HG03378 (cell line): ENCODE results near the gene SP9.
"Not testable (repeated sequence)": the region's sequence is repeated elsewhere in the genome, so short reads cannot be mapped to it uniquely, and the experiment has no call there.

Experiments used
- ATAC-seq: cut with Tn5 transposase; IDR thresholded peaks from one replicate; pipeline ENCODE4 v1.9.1; 2021; ENCODE audit warnings: mild to moderate bottlenecking, moderate library complexity; ENCODE audit not compliant: unreplicated experiment

The SP9 gene

GRCh38 chr2:174344716-174345461 is 10.1 kb downstream of the SP9 start:
- ATAC-seq = no peak

- ATAC-seq = no peak
Observed at GRCh38 chr2:174350018-174350417, 15.3 kb downstream of the SP9 start.

- ATAC-seq = no peak
Observed at GRCh38 chr2:174350593-174351181, 15.9 kb downstream of the SP9 start.

GRCh38 chr2:174353004-174353403 is 18.2 kb downstream of the SP9 start:
- ATAC-seq = no peak

- no peak for ATAC-seq
Observed at GRCh38 chr2:174356347-174356746, 21.6 kb downstream of the SP9 start.

- ATAC-seq = not testable (repeated sequence)
Observed at GRCh38 chr2:174359663-174360062, 24.9 kb downstream of the SP9 start.

GRCh38 chr2:174362949-174363348 is 28.2 kb downstream of the SP9 start:
- ATAC-seq = no peak

- not testable (repeated sequence) for ATAC-seq
Observed at GRCh38 chr2:174363492-174364225, 28.9 kb downstream of the SP9 start.

- no peak for ATAC-seq
Observed at GRCh38 chr2:174364628-174365027, 29.9 kb downstream of the SP9 start.

- no peak for ATAC-seq
Observed at GRCh38 chr2:174365571-174365970, 30.8 kb downstream of the SP9 start.

GRCh38 chr2:174368691-174369090 is 33.9 kb downstream of the SP9 start:
- ATAC-seq = no peak

GRCh38 chr2:174376967-174377366 is 42.2 kb downstream of the SP9 start:
- ATAC-seq = no peak

- ATAC-seq = no peak
Observed at GRCh38 chr2:174383796-174384195, 49.0 kb downstream of the SP9 start.

- no peak for ATAC-seq
Observed at GRCh38 chr2:174385201-174385600, 50.4 kb downstream of the SP9 start.
